Activated CD4-positive, alpha-beta T cell treated with anti-CD3 and anti-CD28 coated beads for 24 hours (primary cell): ENCODE data around the gene WNT16.
"Not testable (repeated sequence)": the region's sequence is repeated elsewhere in the genome, so short reads cannot be mapped to it uniquely, and the experiment has no call there.

Experiments used
- DNase-seq, 2 donors: peaks; one replicate each; pipeline ENCODE4 v3.0.0-alpha.2; 2020; ENCODE audit warnings: low read depth in 2 of 2

The WNT16 gene

DNA sequence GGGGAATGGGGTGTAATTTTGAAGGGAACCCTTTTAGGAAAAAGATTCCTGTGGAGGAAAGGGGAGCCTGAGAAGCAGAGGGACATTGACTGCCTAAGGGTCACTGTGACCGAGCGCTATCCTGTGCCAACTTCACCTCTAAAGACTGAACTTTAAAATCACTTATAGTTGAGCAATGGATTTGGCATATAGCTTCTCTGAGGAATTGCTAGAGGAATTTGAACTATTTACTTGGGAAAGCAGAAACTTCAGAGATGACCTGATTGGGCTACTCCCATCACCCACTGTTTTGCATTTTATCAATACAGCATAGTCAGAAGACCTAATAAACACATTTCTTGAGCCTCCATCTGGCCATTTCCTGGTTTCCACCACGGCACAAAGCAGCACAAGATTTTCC is 23.7 kb upstream of the WNT16 start:
- DNase-seq = no peak

DNA sequence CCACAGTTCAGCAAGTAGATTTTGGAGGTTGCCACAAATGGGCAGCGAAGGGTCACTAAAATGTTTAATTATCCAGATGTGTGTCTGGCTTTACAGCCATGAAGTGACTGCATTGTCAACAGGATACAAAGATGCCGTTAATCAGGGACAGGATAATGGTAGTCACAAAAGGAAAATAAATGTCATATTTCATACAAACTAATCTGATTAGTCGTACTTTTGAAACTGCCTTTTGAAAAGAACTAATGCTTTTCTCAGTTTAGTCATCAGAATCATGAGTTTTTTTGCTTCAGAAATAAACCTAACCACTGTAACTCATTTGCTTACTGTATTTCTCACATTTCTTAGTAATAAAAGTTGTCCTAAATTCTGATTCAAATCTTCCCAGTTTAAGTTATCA is 22.2 kb upstream of the WNT16 start:
- no peak for DNase-seq

DNA sequence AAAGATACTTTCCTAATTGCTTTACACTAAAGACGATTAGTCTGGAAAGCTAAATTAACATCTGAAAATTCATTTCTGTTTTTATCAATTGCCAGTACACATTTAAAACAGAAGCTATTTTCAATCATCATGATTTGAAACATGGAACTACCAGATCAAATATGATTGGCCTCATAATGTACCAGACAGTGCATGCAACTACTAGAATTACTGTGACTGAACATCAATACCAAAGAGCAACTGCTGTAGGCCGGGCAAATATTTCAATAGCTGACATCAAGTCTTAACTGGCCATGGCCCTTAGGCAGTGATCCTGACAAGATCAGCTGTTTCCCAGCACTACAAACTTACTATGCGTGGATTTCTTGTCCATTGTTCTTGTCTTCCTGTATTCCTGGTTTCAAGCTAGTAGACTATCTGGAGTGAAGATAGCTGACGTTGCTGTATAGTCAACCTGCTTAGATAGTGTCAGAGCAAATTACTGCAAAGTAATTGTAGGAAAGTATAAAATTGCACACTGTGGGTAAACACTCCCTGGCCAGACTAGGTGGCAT is 21.7 kb upstream of the WNT16 start:
- DNase-seq = no peak

DNA sequence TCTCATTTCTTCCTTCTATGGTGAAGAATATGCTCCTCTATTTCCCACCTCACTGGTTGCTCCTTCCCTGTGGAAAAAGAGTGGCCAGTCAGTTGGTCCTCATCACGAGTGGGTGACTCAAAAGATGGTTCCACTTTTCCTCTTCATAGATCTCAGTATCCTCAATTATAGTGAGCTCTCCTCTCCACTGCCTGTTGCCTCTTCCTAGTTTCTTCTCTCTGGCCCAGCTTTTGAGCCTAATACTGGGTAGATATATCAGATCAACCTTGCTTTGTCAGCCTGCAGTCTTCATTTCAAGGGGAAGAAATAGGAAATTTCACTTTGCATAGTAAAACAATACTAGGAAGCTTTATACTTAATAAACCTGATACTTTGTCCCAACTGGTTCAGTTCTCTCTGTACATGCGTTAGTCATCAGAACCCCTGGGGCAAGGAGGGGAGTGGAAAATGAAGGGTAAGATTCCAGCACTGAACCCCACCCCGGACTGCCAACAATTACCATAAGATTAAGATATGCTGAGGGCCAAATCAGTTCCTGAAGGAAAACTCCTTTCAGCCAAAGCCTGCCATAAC is 15.5 kb upstream of the WNT16 start:
- no peak for DNase-seq

DNA sequence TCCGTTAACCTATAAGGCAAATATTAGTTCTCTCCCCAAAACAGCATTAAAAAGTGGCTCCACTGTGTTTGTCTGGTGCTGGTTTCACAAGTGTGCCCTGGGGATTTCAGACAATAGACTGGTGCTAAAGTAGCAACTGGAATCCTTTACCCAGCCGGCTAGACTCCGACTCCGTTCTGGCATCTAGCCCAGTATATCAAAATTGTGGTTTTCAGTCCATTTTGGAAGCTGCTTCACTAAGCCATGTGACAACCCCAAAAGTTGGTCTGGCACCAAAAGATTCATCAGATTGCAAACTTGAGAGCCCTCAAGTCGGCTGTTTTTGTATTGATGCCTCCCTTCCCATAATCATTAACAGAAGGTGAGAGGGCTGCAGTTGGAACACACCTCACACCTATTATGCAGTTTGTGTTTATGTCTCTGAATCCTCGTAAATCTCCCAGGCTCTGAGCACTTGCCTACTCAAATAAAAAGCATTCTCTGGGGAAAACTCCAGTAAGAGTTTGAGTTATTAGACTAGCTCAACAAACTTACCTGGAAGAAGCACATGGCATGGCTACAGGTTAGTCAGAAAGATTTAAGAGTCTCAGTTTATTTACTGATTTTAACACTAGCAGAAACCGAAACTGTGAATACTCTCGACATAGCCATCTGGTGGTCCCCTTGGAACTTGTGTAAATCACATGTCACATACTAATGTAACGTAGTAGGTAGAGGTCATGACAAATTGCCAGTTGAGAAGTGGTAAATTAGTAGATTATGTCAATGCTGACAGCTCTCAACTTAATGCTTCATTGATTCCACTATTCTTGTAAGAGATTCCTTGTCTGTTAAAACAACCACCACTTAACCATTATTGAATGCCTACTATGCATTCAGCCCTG is 14.8 kb upstream of the WNT16 start:
- no peak for DNase-seq

DNA sequence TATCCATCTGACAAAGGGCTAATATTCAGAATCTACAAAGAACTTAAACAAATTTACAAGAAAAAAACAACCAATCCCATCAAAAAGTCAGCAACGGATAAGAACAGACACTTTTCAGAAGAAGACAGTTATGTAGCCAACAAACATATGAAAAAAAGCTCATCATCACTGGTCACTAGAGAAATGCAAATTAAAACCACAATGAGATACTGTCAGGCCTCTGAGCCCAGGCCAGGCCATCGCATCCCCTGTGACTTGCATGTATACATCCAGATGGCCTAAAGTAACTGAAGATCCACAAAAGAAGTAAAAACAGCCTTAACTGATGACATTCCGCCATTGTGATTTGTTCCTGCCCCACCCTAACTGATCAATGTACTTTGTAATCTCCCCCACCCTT is 13.6 kb upstream of the WNT16 start:
- not testable (repeated sequence) for DNase-seq

DNA sequence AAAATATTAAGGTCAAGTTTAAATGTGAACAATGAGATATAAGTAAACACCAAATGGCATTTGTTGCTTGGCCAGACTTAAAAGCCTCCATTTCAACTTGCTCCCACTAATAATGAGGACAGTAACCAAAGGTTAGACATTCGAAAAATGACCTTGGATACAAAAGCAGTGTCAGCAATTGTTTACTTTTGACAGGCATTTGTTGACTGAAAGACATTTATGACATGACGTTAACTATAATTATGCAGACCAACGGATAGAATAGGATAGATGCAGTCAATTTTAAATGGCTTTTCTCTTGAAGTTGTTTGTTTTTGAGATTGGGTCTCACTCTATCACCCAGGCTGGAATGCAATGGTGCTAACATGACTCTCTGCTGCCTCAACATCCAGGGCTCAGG is 6.3 kb upstream of the WNT16 start:
- no peak for DNase-seq

DNA sequence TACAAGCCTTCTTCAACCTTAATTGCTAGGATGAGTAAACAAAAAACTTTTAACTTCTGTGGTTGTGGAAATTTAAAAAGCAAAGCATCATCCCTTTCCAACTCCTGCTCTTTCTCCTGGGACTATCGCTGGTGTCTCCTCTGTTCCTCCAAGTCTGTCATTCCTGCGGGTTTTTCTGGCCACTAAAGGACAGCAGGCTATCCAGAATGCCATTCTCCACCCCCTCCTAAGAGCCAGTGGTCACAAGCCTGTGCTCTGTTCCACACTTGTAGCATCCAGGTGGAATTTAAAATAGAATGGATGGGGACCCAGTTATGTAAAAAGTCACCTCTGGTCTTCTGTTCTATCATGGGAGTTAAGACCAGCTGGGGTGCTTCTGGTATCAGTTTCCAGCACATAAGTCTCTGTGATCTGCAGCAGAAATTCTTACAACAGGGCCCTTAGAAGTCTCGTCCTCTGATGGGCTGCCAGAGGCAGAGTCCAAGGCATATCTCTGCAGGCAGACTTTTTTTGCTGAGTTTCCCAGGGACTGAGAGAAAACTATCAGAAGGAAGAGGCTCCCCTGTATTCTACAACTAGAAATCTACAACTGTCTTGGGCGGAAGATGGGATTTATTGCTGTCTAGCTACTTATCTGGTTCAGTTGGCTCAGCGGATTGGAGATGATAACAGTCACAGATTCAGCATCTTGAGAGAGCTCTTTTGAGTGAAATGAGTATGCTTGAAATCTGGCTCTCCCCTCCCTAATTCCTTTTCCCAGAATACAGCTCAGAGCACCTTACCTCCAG is 5.1 kb upstream of the WNT16 start:
- DNase-seq = no peak

DNA sequence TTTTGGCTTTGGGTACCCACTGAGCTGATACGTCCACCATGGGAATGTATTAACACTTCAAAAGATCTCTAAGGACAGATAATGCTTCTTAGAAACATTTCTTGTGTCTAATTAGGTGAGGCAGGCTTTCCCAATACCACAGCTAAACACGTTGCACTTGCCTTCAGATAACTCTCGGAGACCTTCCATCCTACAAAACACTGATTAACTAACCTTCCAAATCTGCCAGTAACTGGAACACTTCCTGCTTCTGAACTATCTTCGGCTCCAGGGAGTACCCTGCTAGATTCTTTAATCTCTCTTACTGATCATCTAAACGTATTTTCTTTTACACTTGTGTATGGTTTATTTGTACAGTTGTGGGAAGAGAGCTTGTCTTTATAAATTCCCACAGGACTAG is 1.1 kb upstream of the WNT16 start:
- DNase-seq = no peak

DNA sequence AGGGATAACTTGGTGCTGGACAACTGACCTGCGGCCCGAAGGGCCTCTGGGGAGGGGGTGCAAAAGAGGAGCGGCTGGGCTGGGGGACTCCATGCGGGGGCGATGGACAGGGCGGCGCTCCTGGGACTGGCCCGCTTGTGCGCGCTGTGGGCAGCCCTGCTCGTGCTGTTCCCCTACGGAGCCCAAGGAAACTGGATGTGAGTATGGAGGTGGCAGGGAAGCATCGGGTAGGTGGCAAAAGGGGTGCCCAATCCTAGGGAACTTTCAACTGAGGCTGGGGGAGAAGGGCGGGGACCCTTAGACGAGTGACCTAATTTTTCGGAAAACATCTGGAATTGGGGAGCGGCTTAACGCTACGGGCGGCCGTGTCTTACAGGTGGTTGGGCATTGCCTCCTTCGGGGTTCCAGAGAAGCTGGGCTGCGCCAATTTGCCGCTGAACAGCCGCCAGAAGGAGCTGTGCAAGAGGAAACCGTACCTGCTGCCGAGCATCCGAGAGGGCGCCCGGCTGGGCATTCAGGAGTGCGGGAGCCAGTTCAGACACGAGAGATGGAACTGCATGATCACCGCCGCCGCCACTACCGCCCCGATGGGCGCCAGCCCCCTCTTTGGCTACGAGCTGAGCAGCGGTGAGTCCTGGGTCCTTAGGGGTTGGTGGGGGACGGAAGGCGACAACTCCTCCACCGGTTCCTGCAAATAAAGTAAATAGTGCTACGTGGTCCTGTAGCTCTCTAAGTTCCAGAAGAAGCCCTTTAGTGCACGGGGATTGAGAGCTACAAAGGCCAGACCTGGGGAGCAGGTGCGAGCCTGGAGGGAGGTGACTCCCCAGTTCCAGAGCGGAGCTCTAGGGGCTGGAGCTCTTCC is 622 bp downstream of the WNT16 start:
- no peak for DNase-seq

DNA sequence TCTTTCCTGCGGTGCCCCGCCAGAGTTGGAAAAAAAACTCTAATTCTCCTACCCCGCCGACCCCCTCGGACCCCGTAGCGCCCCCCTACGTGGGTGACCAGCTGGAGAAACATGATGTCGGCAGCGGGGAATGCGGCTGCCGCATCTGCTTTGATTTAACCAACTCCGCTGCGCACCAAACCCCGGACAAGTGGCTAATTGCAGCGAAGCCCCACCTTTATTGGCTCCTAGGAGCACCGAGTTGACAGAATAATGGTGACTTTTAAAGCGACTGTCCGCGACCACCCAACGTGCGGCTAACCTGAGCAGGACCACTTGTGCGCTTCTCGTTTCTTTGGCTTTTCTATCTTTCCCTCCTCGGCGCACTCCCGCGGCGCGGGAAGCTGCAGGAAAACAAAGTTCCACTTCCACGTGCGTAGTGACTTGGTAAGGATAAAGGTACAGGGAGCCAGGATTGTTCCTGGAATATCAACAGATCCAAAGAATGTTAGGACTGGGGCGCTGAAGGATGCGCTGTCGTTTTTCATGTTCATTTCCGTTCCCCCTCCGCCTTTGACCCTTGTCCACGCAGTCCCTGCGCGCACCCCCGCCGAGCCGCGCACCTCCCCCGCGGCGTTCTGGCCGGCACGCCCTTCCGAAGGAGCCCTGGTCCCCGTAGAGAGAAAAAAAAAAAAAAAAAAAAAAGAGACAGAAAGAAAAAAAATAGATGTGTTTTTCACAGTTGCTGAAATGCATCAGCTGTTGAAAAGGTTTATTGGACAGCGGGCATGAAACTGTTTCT is 1.4 kb downstream of the WNT16 start:
- DNase-seq = no peak

DNA sequence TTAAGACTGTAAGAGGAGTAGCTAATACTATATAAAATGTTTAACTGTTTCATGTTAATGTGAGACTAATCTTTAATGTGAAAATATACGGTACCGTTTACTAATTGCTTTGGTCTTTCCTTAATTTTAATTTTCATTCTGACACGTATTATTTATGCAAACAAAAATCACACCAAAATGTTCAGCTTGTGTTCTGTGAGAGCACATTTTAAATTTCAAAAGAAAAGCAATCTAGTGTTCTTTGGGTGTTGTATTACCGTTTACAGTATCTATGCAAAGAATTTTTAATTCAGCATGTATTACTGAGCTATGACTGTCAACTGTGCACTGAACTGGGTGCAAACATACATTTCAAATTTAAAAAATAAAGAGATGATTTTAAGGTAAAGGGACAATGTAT is 2.2 kb downstream of the WNT16 start:
- DNase-seq = no peak

DNA sequence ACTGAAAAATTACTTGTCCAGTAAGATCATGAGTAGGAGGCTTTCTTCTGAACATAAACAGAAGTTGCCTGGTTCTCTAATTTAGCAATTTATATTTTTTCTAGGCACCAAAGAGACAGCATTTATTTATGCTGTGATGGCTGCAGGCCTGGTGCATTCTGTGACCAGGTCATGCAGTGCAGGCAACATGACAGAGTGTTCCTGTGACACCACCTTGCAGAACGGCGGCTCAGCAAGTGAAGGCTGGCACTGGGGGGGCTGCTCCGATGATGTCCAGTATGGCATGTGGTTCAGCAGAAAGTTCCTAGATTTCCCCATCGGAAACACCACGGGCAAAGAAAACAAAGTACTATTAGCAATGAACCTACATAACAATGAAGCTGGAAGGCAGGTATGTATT is 2.8 kb downstream of the WNT16 start:
- no peak for DNase-seq

DNA sequence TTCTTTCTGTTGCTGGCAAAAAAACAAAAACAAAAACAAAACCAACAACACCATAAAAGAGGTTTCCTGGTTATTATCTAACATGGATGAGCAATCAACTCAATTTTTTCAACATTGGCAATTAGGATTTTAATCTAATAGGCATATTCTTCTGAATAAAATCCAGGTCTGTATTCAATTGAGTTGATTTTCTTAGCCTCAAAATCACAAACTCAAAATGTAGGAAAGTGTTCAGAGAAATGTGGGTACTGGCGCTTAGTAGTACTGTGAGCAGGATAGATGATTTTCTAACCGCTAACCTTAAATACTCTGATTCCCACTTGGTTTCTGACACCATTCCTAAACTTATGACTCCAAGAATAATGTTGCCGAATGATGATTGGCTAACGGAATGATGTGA is 5.6 kb downstream of the WNT16 start:
- DNase-seq = no peak

DNA sequence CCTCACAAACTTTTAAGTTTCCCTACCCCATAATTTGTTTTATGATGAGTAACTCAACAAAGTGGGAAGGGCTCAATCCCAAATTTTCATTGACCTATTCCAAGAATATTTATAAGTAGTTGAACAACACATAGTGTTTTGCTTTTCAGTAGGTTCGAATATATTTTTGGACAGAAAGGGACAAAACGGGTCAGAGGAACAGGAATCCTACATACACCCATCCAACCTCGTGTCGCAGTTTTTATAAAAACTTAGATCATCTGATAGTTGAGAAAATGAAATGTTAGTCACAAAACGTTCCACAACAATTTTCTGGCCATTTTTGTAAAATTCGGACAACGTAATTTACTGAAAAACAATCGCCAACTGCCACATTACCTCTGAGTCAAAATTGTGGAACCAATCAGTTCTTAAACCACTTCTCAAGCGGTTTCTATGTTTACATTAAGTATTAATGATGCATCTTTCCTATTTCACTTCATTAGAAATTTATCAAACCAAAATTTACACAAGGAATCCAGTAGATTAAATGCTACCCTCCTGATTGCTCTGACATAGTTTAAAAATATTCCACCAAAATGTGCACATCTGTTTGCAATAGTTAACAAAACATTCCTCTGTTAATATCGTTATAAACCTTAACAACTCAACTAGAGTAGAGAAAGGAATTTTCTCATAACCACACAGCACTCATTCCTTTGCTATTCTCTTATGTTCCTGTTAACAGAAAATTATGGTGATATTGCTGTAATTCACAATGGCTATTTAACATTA is 6.3 kb downstream of the WNT16 start:
- DNase-seq = no peak

DNA sequence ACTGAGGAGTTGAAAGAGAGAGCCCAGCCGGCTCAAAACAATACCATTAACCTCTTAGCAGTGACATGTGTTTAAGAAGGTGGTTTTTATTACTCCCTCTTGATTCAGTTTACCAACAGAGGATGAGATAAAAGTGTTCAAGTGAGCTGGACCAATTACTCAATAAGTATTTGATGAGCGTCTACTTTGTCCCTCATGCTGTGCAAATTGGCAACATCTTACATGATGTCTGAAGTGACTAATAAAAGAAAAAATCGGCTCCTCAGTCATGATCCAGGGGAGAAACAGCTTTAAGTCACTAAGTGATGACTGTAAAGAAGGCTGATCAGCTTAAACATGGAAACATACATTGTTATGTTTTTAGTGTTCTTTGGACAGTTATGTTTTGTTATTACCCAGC is 7.8 kb downstream of the WNT16 start:
- DNase-seq = no peak

DNA sequence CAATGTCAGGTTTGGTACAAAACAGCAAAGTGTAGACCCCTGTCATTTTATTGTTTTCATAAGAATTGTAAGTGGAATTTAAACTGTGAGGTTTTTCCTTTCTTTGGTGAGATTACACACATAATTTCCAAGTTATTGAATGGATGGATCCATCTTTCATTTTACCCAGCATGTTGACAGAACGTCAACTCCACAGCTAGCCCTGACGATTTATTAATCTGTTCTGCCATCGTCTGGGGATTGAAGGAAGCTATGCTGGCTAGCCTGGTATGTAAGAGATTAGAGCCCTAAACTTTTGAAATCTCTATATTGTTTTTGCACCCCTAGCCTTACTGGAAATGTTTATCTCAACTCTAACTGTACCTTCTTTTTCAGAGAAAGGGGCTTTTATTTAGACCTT is 8.6 kb downstream of the WNT16 start:
- DNase-seq = no peak

DNA sequence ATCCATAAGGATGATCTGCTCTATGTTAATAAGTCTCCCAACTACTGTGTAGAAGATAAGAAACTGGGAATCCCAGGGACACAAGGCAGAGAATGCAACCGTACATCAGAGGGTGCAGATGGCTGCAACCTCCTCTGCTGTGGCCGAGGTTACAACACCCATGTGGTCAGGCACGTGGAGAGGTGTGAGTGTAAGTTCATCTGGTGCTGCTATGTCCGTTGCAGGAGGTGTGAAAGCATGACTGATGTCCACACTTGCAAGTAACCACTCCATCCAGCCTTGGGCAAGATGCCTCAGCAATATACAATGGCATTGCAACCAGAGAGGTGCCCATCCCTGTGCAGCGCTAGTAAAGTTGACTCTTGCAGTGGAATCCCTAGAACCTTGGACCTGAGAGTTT is 10.3 kb downstream of the WNT16 start:
- no peak for DNase-seq

DNA sequence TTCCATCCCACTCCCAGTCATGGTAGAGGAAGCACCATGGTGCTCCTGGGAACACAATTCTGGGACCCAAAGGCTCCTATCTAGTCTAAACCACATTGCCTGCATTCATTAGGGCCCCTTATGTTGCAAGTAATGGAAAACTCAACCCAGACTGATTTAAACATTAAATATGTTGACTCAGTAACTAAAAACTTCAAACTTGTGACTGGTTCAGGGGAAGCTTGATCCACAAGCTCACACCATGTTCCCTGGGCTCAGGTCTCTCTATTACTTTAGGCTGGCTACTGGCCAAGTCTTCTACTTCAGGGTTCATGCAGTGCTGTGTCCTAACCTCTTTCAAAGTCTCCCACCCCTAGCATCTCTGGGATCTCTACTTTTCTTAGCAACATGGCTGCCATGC is 13.1 kb downstream of the WNT16 start:
- DNase-seq = no peak

DNA sequence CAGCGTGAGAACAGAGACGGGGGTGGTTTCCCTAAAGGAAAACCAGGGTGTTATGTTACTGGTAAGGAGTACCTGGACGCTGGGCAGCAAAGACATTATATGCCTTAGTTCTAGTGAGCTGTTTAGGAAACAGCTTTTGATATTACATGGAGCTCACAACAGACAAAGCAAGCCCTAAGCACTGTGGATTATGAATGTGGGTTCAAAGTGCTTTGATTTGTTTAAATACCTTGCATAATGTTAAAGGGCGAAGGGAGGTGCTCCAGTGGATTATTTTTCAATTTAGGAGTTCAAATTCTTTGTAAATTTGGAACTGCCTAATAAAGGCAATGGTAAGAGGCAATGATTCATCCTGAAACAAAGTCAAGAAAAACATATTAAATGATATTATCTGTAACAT is 13.8 kb downstream of the WNT16 start:
- DNase-seq = no peak
